GM11168 (cell line): Measurements from ENCODE around the gene PRR16.

Experiments
- in situ Hi-C: fragments of 300-500 bp; cut with MboI; formaldehyde crosslinking; loops from one replicate; pipeline ENCODE4 v1.12.0; 2022; ENCODE audit warnings: low sequenced_read_pairs; ENCODE audit not compliant: unreplicated experiment

Gene PRR16

DNA sequence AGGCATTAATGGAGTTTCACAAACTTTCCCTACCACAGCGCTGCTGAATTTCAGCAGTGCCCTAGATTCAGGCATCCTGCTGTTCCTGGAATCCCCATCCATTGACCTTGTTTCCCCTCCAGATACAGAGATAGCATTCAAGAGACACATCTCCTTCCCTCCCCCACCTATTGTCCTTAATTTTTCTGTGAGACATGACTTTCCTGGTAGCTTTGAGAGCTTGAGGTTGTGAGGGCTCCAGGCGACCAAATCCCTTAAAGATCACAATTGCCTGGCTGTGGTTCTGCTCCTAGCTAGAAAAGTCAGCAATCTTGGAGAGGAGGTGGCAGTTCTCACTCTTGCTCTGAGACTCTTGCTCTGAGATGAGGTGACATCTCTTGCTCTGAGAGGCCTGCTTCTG, 48.0 kb downstream of the PRR16 start:
- in situ Hi-C loops, result no loop called here

DNA sequence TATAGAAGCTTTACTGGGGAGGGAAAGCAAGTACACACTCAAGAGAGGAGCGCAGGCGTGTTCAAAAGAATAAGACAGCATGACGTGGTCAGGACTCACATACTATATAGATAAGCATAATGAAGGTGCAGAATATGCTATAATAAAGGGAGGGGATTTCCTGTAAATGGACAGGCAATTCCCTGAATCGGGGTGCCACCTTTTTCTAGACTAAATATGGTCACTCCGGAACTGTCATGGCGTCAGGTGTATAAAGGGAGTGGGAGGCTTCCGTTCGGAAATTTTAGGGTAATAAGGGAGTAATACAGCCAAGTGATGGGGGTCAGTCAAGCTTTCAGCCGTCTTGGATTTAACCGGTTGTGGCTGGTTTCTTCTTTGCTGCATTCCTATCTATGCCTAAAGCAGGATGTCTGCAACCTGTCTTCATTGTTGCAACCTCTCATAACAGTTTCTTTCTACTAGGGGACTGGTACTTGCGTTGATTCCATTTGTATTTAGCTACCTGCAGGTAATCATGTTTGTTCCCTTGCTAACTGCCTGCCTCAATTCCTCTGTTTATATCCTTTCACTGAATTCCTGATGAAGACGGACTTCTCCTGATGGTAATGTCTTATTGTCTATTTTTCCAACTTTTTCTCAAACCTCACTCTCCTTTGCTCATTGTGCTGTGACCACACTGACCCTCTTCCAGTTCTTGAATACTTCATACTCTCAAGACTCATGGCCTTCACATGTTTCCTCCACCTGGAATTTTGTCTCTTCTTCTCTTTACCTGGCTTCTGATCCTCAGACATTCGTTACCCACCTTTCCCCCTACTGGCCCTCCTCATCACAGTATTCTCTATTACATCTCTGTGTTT, 48.9 kb downstream of the PRR16 start:
- in situ Hi-C loops, result no loop called here

DNA sequence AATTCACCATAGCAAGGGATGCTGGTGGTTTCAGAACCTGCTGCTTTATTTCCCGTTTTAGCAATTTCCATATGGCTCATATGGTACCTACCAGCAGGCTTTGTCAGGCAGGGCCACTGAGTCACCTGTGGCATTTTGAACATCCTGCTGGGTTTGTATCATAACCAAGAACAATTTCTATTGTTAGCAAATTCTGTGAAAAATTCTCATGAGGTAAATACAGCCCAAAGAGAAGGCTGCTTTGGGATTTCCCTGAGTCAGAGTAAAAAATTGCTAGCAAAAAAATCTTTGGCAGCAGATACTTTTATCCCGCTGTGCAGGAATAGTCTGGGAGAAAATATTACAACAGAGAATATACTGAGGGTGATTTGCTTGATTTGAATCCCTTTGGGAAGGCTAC, 52.7 kb downstream of the PRR16 start:
- in situ Hi-C loops, result no loop called here

DNA sequence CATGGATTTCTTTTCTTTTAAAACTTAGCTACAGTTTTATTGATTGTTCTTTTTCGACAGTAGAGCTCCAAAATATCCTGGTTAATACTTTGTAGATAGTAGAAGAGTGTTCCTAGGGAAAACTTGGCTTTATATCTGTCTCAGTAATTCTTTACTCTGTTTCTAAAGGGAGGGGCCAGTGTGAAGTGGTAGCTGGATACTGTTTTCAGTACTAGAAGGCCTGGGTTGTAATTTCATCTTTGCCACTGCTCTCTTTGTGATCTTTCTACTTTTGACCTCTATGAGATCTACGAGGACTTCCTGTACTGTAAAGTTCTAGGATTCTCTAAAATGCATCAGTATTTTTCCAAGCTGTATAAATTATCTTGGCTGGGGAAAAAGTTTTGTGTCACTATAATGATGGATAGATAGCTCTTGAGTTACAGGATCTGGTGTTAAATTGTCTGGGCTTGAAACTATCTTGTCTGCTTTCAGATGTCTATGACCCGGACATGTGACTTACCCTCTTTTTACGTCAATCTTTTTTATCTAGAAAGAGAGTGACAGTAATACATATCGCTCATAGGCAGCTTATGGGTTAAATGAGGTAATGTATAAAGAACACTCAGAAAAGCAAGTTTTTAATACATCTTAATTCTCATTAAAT, 53.6 kb downstream of the PRR16 start:
- in situ Hi-C loops, result no loop called here

DNA sequence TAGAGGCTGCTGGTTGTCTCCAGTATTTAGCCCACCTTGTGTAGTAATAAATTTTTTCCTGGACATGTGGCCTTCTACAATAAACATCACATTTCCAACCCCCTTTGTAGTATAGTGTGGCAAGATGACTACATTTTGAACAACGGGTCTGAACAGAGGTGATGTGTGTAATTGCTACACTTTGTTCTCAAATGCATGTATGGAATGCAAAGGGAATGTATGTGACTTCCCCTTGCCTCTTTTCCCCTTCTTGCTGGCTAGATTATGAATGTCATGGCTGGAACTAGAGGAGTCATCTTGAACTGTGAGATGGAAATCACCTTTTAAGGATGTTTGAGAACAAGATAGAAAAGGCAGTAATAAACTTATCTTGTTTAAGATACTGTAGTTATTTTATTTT, 54.5 kb downstream of the PRR16 start:
- in situ Hi-C loops, result no loop called here

DNA sequence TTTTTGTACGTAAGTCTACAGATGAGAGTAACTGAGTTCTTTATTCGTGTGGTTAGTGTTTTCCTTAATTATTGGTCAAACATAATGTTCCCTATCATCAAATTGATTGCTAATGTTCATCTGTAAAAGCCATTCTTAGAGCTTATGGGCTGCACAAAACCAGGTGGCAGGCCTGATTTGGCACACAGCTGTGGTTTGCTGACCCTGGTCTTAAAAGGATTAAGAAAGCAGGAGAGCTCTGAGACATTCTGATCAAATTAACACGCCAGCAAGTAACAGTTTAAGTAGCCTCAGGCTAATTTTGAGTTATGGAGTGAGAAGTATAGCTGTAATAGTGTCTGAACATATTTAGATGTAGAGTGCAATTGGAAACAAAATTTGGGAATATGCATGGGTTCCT, 63.2 kb downstream of the PRR16 start:
- in situ Hi-C loops, result no loop called here

DNA sequence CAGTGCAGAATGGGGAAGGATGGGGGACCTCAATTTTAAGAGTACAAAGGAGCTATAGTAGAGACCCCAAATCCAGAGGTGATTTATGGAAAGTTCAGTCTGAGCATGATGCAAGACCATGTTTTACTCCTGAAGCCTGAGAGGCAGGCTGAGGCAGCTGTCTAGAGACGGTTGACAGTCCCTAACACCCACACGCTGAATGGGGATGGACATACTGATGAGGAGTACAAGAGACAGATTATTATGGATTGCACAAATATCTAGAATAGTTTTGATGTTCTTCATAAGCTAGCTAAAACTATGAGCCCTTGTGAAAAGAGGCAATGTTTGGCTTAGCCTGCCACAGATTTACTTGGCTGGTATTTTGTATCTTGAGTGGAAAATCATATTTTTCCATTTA, 64.5 kb downstream of the PRR16 start:
- in situ Hi-C loops, result no loop called here

DNA sequence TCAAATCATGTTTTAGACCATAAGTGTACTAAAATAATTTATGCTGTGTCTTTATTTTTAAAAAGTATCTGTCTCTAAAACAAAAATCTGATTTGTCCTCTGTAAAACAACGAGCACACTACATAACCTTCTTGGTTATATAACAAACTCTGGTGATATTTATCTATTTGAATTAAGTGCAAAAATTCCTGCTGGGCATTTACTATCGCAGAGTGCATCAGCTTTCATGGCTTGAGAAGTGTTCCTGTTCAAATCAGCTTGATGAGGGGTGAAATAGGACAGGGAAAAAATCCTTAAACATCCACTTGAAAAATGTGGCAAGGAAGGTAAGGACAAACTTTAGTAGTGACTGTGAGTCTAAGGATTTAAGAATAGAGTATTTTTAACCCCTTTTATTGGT, 65.3 kb downstream of the PRR16 start:
- in situ Hi-C loops, result no loop called here

DNA sequence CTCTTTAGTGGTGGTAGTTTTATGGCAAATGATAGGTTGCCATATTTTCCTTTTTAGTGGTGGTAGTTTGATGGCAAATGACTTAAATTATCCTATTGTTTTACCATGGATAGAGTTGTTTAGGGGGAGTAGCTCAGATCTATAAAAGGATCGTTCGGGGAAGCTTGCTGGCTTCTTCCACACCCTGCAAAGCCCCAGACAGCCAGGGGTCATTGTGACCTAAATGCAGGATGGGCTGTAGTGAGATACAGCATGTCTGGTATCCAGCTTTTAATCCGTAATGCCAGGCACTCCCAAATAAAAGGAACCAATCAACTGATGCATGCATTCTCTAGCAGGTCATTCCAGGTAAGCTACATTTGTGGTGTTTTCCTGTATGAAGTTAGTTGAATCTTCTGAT, 67.1 kb downstream of the PRR16 start:
- in situ Hi-C loops, result no loop called here

DNA sequence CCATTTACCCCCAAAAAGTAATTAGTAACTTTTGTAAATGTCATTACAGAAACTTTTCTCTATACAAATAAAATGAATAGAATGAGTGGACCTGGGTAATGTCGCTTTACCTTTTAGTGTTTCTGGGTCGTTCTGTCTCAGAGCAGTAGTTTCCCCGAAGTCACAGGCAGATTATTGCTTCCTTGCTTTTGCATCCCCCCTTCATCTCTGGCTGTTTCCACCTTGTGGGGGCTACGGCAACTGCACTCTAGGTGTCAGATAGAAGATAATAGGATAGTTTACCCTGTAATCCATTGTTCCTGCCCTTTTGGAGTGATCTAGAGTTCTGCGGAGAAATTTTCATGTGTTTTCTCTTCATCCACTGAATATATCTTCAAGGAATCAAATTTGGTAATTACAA, 68.7 kb downstream of the PRR16 start:
- in situ Hi-C loops, result no loop called here

DNA sequence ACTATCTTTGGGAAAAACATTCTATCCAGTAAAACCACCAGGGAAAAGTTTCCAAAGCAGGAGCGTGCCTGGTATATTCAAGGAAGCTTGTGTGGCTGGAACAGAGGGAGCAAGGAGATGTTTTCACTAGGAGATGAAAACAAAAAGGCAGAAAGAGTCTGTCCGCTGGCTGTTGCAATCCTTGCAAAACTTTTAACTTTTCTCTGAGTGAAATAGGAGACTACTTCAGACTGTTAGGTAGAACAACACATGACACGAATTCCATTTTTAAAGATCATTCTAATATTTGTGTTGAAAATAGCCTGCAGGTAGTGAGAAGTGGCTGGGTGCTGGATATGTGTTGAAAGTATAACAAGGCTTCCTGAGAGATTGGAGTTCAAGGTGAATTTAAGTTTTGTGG, 69.5 kb downstream of the PRR16 start:
- in situ Hi-C loops, result no loop called here

DNA sequence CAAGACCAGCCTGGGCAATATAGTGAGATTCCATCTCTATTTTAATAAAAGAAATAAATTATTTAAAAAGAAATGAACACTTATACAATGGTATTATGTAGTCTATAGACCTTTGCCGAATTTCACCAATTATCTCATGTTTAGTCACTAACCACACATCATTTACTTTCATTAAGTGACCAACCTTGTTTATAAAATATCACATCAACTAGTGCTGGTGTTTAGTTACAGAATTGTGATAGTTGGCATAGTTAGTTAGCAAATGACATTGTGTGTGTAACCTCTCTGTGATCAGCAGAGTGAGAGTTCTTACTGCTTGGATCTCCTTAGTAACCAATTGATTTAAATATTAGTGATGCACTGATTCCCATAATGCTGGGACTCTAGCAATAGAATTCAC, 71.8 kb downstream of the PRR16 start:
- in situ Hi-C loops, result no loop called here

DNA sequence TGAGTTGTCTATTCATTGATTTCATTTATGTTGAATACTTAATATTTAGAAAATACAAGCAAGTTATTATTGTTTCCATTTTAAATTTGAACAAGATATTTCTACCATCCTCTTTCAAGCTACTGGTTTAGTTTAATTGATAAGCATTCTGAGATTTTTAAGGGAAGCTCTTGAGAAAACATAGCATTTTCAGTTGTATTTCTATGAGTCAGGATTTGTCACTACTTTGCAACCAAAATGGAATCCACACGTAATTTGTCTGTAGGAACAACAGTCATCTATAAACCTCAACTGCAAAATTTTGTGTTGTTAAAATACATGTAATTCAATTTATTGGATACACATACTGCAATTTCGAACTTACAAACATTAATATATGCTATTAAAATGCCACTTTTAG, 74.0 kb downstream of the PRR16 start:
- in situ Hi-C loops, result no loop called here

DNA sequence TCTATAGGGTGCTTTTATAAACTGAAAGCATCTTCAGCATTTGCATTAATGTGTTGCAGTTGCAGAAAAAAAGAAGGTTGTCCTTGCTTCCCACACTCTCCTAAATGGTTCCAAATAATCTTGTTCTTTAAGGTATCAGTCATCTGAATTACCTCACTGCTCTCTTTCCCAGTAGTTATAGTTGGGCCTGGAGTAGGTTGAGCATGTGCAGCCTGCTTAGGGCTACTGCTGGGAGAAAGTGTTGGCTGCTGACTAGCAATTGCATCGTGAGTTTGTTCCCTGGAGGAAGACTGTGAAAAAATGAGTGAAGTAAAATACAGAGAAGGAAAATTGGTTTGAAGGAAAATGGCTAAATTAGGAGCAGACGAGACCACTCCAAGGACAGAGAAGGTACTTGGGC, 74.5 kb downstream of the PRR16 start:
- in situ Hi-C loops, result no loop called here

DNA sequence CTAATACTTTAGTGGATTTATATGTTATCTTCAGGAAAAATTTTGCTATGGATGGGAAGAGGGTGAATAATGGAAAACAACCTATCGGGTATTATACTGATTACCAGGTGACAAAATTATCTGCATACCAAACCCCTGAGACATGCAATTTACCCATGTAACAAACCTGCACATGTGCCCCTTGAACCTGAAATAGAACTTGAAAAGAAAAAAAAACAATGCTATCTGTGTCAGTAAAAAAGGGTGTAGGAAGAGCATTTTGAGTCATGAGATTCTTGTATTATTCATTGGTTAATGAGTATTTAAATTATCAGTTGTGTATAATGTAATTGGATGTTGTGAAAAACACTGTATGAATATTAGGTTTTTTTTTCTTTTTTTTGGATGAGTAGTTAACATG, 75.4 kb downstream of the PRR16 start:
- in situ Hi-C loops, result no loop called here

DNA sequence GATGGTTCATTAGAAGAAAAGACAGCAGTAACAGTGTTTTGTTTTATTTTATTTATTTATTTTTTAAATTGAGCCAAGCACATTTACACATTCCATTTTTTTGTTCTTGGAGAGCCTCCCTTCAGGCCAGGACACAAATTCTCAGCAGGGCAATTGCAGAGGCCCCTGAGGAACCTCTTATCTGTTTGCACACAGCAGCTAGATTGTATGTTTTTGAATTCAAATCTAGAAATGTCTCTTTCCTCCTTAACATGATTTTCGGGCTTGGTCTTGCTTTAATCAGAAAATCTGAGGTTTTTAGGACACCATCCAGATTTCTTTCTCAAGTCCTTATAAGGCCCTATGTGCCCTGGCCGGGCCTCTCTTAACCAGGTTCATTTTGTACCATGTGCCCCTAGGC, 76.0 kb downstream of the PRR16 start:
- in situ Hi-C loops, result no loop called here

DNA sequence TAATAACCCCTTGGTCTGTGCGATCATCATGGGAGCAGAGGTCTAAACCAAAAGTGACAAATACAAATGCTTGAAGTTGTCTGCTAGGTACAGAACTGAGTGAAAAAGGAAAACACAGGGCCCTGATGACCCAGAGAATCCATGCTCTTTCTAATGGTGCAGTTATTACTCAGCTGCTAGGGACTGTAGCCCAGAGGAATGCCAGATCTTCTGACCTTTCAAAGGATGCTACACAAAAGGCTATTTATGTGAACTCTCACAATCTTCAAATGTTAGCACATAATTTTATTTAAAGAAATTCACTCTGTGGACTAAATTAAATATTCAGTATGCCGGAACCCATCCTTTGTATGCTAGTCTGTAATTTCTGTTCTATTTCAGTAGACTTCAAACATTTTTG, 79.9 kb downstream of the PRR16 start:
- in situ Hi-C loops, result no loop called here

DNA sequence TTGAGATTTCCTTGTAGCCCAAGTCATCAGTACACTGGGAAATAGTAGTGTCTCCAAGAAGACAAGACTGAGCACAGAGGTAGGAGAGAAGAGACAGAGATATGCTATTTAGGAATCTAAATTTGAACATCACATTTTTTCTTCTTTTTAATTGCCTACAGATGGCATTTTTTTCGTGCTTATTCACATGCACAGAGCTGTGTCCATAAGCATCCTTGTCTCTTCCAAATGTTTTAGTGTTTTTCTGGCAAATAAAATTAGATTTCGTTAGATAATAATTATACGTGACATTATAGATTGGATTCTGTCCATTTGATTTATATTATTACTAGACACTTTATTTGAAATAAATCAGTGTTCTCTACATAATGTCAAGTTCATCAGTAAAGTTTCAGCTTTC, 80.9 kb downstream of the PRR16 start:
- in situ Hi-C loops, result no loop called here

DNA sequence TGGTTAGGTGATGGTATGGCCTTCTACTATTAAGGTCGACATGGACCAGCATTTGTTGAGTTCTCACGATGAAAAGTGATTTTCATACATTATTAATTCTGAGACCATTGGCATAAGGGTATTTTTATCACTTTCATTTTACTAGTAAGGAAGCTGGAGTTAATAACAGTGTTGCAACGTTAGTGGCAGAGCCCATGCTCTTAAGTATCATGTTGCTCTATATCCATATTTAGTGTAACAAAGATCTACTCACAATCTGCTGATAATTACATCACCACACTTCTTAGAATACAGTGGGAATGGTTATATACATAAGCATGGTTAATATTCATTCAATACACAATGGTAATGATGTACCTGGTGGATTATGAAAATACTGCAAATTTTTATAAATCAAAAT, 81.9 kb downstream of the PRR16 start:
- in situ Hi-C loops, result no loop called here

DNA sequence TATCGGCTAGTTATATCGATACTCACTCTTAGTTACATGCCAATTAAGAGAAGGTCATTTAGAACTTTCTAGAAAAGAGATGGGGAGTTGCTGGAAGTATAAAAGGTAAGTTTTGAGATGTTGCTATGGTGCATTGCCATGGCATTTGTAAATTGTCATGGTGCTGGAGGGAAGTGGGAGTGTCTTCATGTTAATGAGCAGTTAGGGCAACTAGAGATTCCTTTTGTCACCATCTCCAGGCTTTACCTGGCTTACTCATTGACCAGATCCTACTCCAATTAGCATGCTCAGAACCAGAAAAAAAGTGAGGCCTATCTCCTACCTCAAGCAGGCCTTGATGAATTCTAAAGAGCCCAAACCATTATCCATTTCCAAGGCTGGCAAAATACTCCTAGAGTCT, 82.8 kb downstream of the PRR16 start:
- in situ Hi-C loops, result no loop called here

DNA sequence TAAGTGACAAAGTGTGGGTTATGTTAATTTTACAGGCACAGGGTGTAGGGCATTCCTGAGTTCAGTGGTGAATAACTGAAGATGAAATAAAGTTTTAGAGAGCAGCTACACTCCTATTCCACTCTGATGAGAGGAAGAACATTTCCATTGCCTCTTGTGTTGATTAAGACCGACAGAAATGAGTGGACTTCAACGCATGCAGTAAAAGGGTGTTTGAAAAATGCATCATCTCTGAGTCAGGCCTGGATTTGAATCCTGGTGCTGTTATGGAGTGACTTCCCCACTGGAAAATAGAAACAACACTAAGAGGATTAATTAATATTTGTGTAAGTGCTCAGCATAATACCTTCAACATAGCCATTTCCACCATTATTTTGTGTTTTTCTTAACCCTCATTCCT, 86.3 kb downstream of the PRR16 start:
- in situ Hi-C loops, result no loop called here

DNA sequence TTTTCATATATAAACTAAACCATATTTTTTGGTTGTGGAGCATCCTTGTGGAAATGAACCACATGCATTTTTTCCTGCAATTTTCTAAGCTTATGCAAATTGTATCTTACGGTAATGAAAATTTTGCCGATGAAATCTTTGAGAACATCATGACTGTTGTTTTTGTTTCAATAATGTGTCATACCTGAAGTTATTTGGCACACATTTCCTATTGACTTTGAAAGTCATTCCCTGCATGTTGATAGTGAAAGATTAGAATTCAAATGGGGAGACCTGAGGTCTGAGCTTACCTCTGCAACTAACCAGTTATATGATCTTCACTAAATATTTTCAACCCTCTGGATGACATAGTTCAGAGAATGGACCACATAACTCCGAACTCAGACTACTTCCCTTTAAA, 88.5 kb downstream of the PRR16 start:
- in situ Hi-C loops, result no loop called here
